K562 (cell line): ENCODE measurements around the gene GPR180. TPM values are rescaled to one million over a fixed set of nuclear protein-coding genes. Genes with fewer than 3 reads are reported as not detected.

Source experiments
- ATAC-seq: fragments of 200-7000 bp; cut with Tn5 transposase; 3 replicates; pipeline ENCODE4 v1.9.1; 2020; ENCODE audit warnings: moderate library complexity
- BruUV-seq: library from RNA; stranded (reverse); fragments of 400-500 nt; replicated peaks from 2 replicates; lab custom pipeline; 2021; lab: Mats Ljungman, UMichigan
- CTCF ChIA-PET: fragments of 300-600 bp; formaldehyde crosslinking; extraction: SDS; loops from one replicate; lab custom pipeline; 2021; ENCODE audit warnings: low intra/inter-chr PET ratio; lab: Yijun Ruan, JAX
- POLR2A ChIA-PET: fragments of 300-600, 350-650 bp; sonication (Branson Sonifier 250); formaldehyde crosslinking; extraction: SDS; loops from one replicate; lab custom pipeline; 2021; ENCODE audit warnings: antibody characterized with exemption, inconsistent platforms; lab: Yijun Ruan, JAX
- DNase-seq, 4 experiments: peaks; one replicate each; pipeline versions ENCODE4 v3.0.0 to v3.0.0-alpha.2; 2011 to 2018; ENCODE audit warnings: low spot score in 3 of 4, mixed read lengths in 3 of 4; ENCODE audit errors: extremely low read depth in 1 of 4
- FAIRE-seq: peaks from 2 replicates; lab custom pipeline; 2011; peaks lifted over from hg19 to GRCh38; lab: Jason Lieb, UNC
- H2AFZ ChIP-seq: 2 replicates; pipeline ENCODE4 v1.6.0; 2011; ENCODE audit warnings: low read depth, low read length, control low read depth, inconsistent platforms
- H3K27ac ChIP-seq: fragments of 200-600 bp; 3 replicates; pipeline ENCODE4 v1.8.0; 2011; ENCODE audit warnings: low read depth, mild to moderate bottlenecking, control low read depth, inconsistent platforms, low read length, moderate library complexity, mixed read lengths; ENCODE audit errors: extremely low read depth
- H3K27me3 ChIP-seq, 2 experiments: fragments of 300-600 bp in 1 of 2; 2 replicates in 1 of 2; 3 replicates in 1 of 2; pipeline versions ENCODE4 v1.6.0 to v1.8.0; 2011; ENCODE audit warnings: inconsistent platforms in 2 of 2, low read length in 2 of 2, mild to moderate bottlenecking in 1 of 2, mixed read lengths in 1 of 2, moderate library complexity in 1 of 2; ENCODE audit not compliant: control insufficient read depth in 2 of 2, insufficient read depth in 2 of 2
- H3K36me3 ChIP-seq: fragments of 300-600 bp; 3 replicates; pipeline ENCODE4 v1.8.0; 2011; ENCODE audit warnings: mild to moderate bottlenecking, low read length, inconsistent platforms; ENCODE audit not compliant: control insufficient read depth, insufficient read depth
- H3K4me1 ChIP-seq, 2 experiments: fragments of 200-600 bp in 1 of 2; replicated peaks in 1 of 2; 2 replicates in 1 of 2; 3 replicates in 1 of 2; pipeline versions ENCODE4 v1.5.1 to v1.8.0; 2011; ENCODE audit warnings: inconsistent platforms in 2 of 2, low read length in 2 of 2, mild to moderate bottlenecking in 1 of 2, mixed read lengths in 1 of 2, moderate library complexity in 1 of 2; ENCODE audit not compliant: control insufficient read depth in 2 of 2, insufficient read depth in 2 of 2
- H3K4me2 ChIP-seq: 2 replicates; pipeline ENCODE4 v1.6.1; 2011; ENCODE audit warnings: low read length, control low read depth, inconsistent platforms, mixed read lengths; ENCODE audit not compliant: insufficient read depth
- H3K4me3 ChIP-seq: fragments of 200-600 bp; sonication (generic), shearing (Covaris generic); 2 replicates; pipeline ENCODE4 v1.5.1; 2016; ENCODE audit warnings: control low read depth, inconsistent platforms
- H3K79me2 ChIP-seq: fragments of 200-600 bp; 3 replicates; pipeline ENCODE4 v1.8.0; 2011; ENCODE audit warnings: low read length, inconsistent platforms; ENCODE audit not compliant: control insufficient read depth, insufficient read depth
- H3K9ac ChIP-seq, 2 experiments: 2 replicates each; pipeline versions ENCODE4 v1.6.0 to v1.6.1; 2011; ENCODE audit warnings: low read depth in 2 of 2, low read length in 2 of 2, control low read depth in 1 of 2, inconsistent platforms in 1 of 2, mild to moderate bottlenecking in 1 of 2, mixed read lengths in 1 of 2; ENCODE audit not compliant: insufficient read depth in 1 of 2
- H3K9me1 ChIP-seq: one replicate; pipeline ENCODE4 v1.6.0; 2011; ENCODE audit warnings: inconsistent platforms, mild to moderate bottlenecking, low read length, moderate library complexity; ENCODE audit not compliant: control insufficient read depth, insufficient read depth
- H3K9me3 ChIP-seq: replicated peaks from 2 replicates; pipeline ENCODE4 v1.5.1; 2011; ENCODE audit warnings: low read depth, low read length, inconsistent platforms; ENCODE audit not compliant: control insufficient read depth, insufficient read depth
- H4K20me1 ChIP-seq: replicated peaks from 2 replicates; pipeline ENCODE4 v1.6.1; 2011; ENCODE audit warnings: low read length, inconsistent platforms, mixed read lengths; ENCODE audit not compliant: control insufficient read depth, insufficient read depth
- ARNT ChIP-seq, 2 experiments: fragments of 450-650 bp; IDR thresholded peaks; 2 replicates each; pipeline ENCODE4 v1.6.1; 2016; ENCODE audit warnings: mild to moderate bottlenecking in 1 of 2
- ATF7 ChIP-seq: fragments of 450-650 bp; IDR thresholded peaks from 2 replicates; pipeline ENCODE4 v1.7.1; 2014; ENCODE audit warnings: mild to moderate bottlenecking, moderate library complexity
- EWSR1 ChIP-seq: fragments of 450-650 bp; IDR thresholded peaks from 2 replicates; pipeline ENCODE4 v1.6.1; 2018; ENCODE audit warnings: borderline replicate concordance, mild to moderate bottlenecking, low read depth, moderate library complexity; ENCODE audit not compliant: partially characterized antibody
- HNRNPK ChIP-seq: fragments of 200-400 bp; formaldehyde crosslinking; IDR thresholded peaks from one replicate; pipeline ENCODE4 v1.6.1; 2018; ENCODE audit warnings: mild to moderate bottlenecking, low read depth, low read length; ENCODE audit not compliant: poor library complexity, severe bottlenecking
- MTA3 ChIP-seq: fragments of 450-650 bp; formaldehyde crosslinking; IDR thresholded peaks from 2 replicates; pipeline ENCODE4 v1.6.1; 2017; ENCODE audit warnings: mild to moderate bottlenecking, borderline replicate concordance
- NRF1 ChIP-seq, 2 experiments: fragments of 450-650 bp; IDR thresholded peaks in 1 of 2; conservative IDR thresholded peaks in 1 of 2; 2 replicates each; pipeline ENCODE4 v1.6.1; 2014; ENCODE audit warnings: mild to moderate bottlenecking in 2 of 2
- RHOXF2B ChIP-seq: fragments of 250-450 bp; sonication (Bioruptor Pico); conservative IDR thresholded peaks from 2 replicates; pipeline ENCODE4 v1.5.1; 2021
- SMARCE1 ChIP-seq: fragments of 450-650 bp; IDR thresholded peaks from 2 replicates; pipeline ENCODE4 v1.7.1; 2016; ENCODE audit warnings: mild to moderate bottlenecking
- SRSF7 ChIP-seq: fragments of 200-400 bp; formaldehyde crosslinking; optimal IDR thresholded peaks from 2 replicates; pipeline ENCODE3; 2017; ENCODE audit warnings: mild to moderate bottlenecking, low read depth, low read length
- TFAM ChIP-seq: fragments of 250-450 bp; sonication (Bioruptor Pico); conservative IDR thresholded peaks from 2 replicates; pipeline ENCODE4 v1.5.0; 2021; ENCODE audit warnings: mild to moderate bottlenecking, moderate library complexity
- ZNF12 ChIP-seq: sonication (generic); formaldehyde crosslinking; IDR thresholded peaks from 2 replicates; pipeline ENCODE4 v1.4.0; 2020; ENCODE audit warnings: mild to moderate bottlenecking, missing genetic modification reagents
- ZNF282 ChIP-seq: sonication (generic); formaldehyde crosslinking; IDR thresholded peaks from 2 replicates; pipeline ENCODE4 v1.8.1; 2023; ENCODE audit warnings: missing genetic modification reagents
- ZZZ3 ChIP-seq: fragments of 450-650 bp; IDR thresholded peaks from 2 replicates; pipeline ENCODE4 v1.6.1; 2016; ENCODE audit warnings: antibody characterized with exemption, mild to moderate bottlenecking, moderate library complexity
- WGBS: fragments of 100-300 bp; shearing (Covaris generic); methylation state at CpG from one replicate; pipeline ENCODE4 v1.1.6; 2016; ENCODE audit warnings: low coverage, mixed read lengths; ENCODE audit not compliant: insufficient coverage; ENCODE audit errors: missing lambda C conversion rate; 5-methylcytosine and 5-hydroxymethylcytosine counted together
- in situ Hi-C: fragments of 300-500 bp; cut with MboI; formaldehyde crosslinking; loops from 4 replicates; pipeline ENCODE4 v1.15.0; 2018; ENCODE audit warnings: inconsistent platforms, mixed read lengths
- intact Hi-C: fragments of 100-400 bp; cut with micrococcal nuclease; formaldehyde crosslinking; loops from 2 replicates; pipeline ENCODE4 v1.14.2; 2022
- polyA plus RNA-seq, 8 experiments: library from polyadenylated mRNA; depleted of rRNA in 4 of 8; stranded (reverse) in 5 of 8; unstranded in 3 of 8; fragments of >200 nt; fragmentation: Nextera tagmentation in 2 of 8; fragmentation: Illumina TruSeq in 1 of 8; extraction: Ambion mirVana in 2 of 8; extraction: Trizol in 1 of 8; gene quantifications; 2 replicates each; pipeline versions ENCODE4 v1.2.1 to v1.2.3, GENCODE V29; 2011 to 2014; ENCODE audit warnings: inconsistent platforms in 1 of 8, missing spikeins in 1 of 8
- total RNA-seq, 7 experiments: library from RNA; depleted of rRNA in 6 of 7; stranded (reverse); fragments of >200 nt in 6 of 7; fragmentation: Illumina TruSeq in 2 of 7; extraction: Trizol in 2 of 7; gene quantifications; 2 replicates each; pipeline versions ENCODE4 v1.2.1 to v1.2.3, GENCODE V29; 2011 to 2021; ENCODE audit warnings: low replicate concordance in 1 of 7
- TF ChIP-seq, protein P1 (sequence below): fragments of 250-450 bp; sonication (Bioruptor Pico); IDR thresholded peaks from 2 replicates; pipeline ENCODE4 v1.8.0; 2021; ENCODE audit warnings: moderate library complexity, mild to moderate bottlenecking, inconsistent platforms
- TF ChIP-seq, protein P2 (sequence below): fragments of 450-650 bp; IDR thresholded peaks from 2 replicates; pipeline ENCODE4 v1.6.1; 2016; ENCODE audit warnings: mild to moderate bottlenecking
- TF ChIP-seq, protein P3 (sequence below), 2 experiments: fragments of 450-650 bp in 1 of 2; IDR thresholded peaks; 2 replicates each; pipeline ENCODE4 v1.6.1; 2011 to 2017; ENCODE audit warnings: low read depth in 2 of 2, antibody characterized with exemption in 1 of 2, borderline replicate concordance in 1 of 2, low read length in 1 of 2, mild to moderate bottlenecking in 1 of 2, mixed read lengths in 1 of 2; ENCODE audit not compliant: control insufficient read depth in 1 of 2

Gene GPR180
- total and polyA plus RNA-seq, 9 of the 15 experiments (the other 6 are each of a cell fraction or from before 2014, with no cell fraction given): 0.77 to 4.1 (median 1.8) TPM

GRCh38 chr13:94559222-94559795, 42.3 kb upstream of the GPR180 start:
- H3K79me2 ChIP-seq: no peaks in the 10 kb centered on the region
- H3K9me1 ChIP-seq: no peaks in the 10 kb centered on the region
- WGBS: 77% methylated on average over 6 of the region's 6 CpGs
- no peaks in the 10 kb centered on the region for H3K4me1 ChIP-seq
- no peak overlapping the region for H3K4me2 ChIP-seq
- ATAC-seq: no peak
- BruUV-seq: no TSS peak
- no peaks in the 10 kb centered on the region for H3K27me3 ChIP-seq
- H3K36me3 ChIP-seq: no peaks in the 10 kb centered on the region
- H3K9ac ChIP-seq: no peak overlapping the region
- POLR2A ChIA-PET: no interaction called here
- no peak overlapping the region for H3K4me3 ChIP-seq
- CTCF ChIA-PET: no interaction called here
- DNase-seq: no peak
- FAIRE-seq: no peak
- H3K9me3 ChIP-seq: no peaks in the 10 kb centered on the region
- TF ChIP-seq SRSF7 (no peak), RHOXF2B (CRISPR knock-in tag) (no peak), NRF1 (conservative IDR thresholded peaks at IDR 0.05 in 1 of 2, IDR thresholded peaks at IDR 0.05 in 1 of 2) (no peak), ZNF282 (CRISPR knock-in tag) (no peak), HNRNPK (no peak), TFAM (CRISPR knock-in tag) (no peak), EWSR1 (no peak), ZZZ3 (no peak), MTA3 (no peak), ZNF12 (CRISPR knock-in tag) (no peak), ATF7 (no peak), ARNT (IDR thresholded peaks at IDR 0.05) (no peak), SMARCE1 (no peak)
- TF ChIP-seq, protein P1, sequence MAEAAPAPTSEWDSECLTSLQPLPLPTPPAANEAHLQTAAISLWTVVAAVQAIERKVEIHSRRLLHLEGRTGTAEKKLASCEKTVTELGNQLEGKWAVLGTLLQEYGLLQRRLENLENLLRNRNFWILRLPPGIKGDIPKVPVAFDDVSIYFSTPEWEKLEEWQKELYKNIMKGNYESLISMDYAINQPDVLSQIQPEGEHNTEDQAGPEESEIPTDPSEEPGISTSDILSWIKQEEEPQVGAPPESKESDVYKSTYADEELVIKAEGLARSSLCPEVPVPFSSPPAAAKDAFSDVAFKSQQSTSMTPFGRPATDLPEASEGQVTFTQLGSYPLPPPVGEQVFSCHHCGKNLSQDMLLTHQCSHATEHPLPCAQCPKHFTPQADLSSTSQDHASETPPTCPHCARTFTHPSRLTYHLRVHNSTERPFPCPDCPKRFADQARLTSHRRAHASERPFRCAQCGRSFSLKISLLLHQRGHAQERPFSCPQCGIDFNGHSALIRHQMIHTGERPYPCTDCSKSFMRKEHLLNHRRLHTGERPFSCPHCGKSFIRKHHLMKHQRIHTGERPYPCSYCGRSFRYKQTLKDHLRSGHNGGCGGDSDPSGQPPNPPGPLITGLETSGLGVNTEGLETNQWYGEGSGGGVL: no peak
- TF ChIP-seq, protein P2, sequence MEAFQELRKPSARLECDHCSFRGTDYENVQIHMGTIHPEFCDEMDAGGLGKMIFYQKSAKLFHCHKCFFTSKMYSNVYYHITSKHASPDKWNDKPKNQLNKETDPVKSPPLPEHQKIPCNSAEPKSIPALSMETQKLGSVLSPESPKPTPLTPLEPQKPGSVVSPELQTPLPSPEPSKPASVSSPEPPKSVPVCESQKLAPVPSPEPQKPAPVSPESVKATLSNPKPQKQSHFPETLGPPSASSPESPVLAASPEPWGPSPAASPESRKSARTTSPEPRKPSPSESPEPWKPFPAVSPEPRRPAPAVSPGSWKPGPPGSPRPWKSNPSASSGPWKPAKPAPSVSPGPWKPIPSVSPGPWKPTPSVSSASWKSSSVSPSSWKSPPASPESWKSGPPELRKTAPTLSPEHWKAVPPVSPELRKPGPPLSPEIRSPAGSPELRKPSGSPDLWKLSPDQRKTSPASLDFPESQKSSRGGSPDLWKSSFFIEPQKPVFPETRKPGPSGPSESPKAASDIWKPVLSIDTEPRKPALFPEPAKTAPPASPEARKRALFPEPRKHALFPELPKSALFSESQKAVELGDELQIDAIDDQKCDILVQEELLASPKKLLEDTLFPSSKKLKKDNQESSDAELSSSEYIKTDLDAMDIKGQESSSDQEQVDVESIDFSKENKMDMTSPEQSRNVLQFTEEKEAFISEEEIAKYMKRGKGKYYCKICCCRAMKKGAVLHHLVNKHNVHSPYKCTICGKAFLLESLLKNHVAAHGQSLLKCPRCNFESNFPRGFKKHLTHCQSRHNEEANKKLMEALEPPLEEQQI: no peak
- TF ChIP-seq, protein P3, sequence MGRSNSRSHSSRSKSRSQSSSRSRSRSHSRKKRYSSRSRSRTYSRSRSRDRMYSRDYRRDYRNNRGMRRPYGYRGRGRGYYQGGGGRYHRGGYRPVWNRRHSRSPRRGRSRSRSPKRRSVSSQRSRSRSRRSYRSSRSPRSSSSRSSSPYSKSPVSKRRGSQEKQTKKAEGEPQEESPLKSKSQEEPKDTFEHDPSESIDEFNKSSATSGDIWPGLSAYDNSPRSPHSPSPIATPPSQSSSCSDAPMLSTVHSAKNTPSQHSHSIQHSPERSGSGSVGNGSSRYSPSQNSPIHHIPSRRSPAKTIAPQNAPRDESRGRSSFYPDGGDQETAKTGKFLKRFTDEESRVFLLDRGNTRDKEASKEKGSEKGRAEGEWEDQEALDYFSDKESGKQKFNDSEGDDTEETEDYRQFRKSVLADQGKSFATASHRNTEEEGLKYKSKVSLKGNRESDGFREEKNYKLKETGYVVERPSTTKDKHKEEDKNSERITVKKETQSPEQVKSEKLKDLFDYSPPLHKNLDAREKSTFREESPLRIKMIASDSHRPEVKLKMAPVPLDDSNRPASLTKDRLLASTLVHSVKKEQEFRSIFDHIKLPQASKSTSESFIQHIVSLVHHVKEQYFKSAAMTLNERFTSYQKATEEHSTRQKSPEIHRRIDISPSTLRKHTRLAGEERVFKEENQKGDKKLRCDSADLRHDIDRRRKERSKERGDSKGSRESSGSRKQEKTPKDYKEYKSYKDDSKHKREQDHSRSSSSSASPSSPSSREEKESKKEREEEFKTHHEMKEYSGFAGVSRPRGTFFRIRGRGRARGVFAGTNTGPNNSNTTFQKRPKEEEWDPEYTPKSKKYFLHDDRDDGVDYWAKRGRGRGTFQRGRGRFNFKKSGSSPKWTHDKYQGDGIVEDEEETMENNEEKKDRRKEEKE (IDR thresholded peaks at IDR 0.05; ENCODE audit: borderline replicate concordance in 1 of 2, control insufficient read depth in 1 of 2, low read depth in 2 of 2, low read length in 1 of 2): no peak
- TF ChIP-seq, all 486 proteins: peak for 0
- Histone ChIP-seq H2AFZ (no peak overlapping the region), H3K27ac (no peak overlapping the region), H4K20me1 (no peaks in the 10 kb centered on the region)
- intact Hi-C loops (no loop called here), in situ Hi-C loops (no loop called here)
